Activated effector memory CD4-positive, alpha-beta T cell treated with anti-CD3 and anti-CD28 coated beads, Interleukin-2, amount 50 U/mL, for 16 hours (primary cell): ENCODE measurements around the gene HES7.
"Not testable (repeated sequence)": the region's sequence is repeated elsewhere in the genome, so short reads cannot be mapped to it uniquely, and the experiment has no call there.

Source experiments
- DNase-seq: peaks from one replicate; pipeline ENCODE4 v3.0.0-alpha.2; 2020

HES7 gene

DNA sequence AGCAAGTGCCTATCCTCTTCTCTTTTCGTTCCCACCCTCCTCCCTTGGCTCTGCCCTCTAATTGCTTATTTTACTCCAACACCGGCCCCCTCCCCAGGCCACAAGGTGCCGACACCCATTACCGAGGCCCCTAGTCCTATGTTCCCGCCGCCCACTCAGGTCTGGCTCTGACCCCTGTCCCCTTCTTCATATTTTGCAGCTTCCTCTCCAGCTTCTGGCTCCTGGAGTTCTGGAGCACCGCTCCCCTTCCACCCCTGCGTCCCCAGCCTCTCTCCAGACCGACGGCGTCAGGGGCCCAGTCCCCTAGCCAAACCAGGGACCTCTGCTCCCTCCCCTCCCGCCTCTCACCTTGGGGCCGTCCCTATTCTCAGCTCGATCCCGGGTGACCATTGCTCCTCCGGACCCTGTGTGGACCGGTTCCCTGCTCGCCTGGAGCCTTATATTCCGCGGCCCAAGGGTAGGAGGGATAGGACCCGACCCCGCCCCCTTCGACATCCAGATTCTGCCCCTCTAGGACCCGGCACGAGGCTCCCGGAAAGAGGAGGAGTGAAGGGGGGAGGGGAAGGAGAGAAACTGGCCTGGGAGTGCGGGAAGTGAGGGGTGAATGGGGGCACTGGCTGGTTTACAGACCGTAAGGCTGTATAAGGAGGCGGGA, at the start of gene HES7:
Gene HES7 (minus strand): TSS at position 412 of the 655 bp plus-strand sequence. CDS start 22 bp downstream, at position 390.
- peak; percentile 64 for DNase-seq

DNA sequence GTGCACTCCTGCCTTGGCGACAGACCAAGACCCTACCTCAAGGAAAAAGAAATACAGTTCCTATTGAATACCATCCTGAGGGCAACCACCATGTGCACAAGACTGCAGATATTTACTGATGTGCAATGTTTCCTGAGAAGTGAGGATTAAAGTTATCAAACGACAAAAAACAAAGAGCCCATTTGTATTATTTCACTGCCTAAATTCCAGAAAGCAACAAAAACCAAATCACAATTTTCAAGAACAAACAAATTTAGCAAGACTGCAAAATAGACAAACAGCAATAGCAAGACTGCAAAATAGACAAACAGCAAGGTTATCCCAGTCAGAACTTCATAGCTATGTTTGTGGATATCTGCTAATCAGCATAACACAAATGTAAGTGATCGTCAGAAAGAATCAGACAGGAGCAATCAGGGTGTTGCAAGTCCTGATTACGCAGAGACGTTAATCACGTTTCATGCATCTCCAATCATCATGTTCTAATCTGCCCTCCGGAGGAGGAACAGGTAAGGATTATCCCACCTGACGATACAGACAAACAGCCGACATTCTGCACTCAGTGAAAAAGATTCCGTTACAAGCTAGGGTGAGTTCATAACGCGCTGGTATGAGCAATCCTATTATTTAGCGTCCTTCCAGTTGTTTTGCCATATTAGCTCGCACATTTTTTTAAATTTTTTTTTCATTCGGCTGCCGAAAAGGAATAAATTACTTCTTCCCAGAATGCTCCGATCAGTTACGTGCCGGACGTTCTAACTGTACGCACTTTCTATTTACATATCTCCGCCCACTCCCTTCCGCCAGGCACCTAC, 49.4 kb upstream of the HES7 start:
- peak; percentile 91 for DNase-seq

DNA sequence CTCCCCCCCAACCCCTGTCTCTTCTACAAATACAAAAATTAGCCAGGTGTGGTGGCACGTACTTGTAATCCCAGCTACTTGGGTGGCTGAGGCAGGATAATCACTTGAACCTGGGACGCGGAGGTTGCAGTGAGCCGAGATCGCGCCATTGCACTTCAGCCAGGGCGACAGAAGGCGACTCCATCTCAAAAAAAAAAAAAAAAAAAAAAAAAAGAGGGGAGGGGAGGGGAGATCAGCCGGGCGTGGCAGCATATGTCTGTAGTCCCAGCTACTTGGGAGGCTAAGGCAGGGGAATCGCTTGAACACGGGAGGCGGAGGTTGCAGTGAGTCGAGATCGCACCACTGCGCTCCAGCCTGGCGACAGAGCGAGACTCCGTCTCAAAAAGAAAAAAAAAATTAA, 46.3 kb upstream of the HES7 start:
- not testable (repeated sequence) for DNase-seq

DNA sequence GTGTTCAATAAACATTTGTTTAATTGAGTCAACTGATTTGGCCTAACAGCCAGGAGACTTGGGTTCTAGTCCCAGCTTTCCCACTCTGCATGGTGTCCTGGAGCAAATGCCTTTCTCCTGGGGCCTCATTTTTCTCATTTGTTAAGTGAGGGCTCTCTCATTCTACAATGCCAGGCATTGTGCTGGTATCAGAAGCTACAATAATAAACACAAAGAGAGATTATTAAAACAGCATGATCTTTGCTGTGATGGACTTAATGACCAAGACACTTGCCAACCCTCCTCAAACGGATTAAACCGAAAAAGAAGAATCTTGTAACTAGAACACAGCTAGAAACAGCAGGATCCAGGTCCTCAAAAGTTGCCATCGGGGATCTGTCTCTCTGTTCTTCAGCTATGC, 43.6 kb upstream of the HES7 start:
- no peak for DNase-seq

DNA sequence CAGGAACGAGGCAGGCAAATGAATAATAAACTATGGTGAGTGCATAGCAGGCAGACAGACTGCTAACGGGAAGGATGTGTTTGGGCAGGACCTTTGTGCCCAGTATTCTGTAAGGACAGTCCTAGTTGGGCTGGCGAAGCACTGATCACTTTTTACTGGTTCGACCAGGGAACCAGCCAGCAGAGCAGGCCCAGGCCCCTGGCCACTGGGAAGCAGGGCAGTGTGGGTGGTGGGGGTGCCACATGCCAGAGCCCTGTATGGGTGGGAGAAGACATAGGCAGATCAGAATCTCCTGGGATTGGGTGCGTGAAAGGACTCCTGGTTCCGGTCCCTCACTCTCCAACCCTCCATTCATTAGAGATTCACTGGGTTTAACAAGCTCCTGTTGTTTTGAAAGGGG, 42.8 kb upstream of the HES7 start:
- DNase-seq = no peak

DNA sequence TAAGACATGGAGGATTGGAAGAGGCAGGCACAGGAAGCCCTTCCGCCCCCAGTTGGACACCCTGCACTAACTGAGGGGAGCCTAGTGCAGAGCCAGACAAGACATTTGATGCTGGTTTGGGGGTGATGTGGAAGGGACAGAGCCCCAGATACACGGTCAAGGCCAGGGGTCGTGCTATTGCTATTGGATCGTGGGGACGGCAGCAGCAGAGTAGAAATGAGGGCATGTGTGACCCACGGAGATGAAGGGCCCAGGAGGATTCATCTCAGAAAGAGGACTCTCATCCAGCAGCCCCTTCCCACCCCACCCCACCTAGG, 40.9 kb upstream of the HES7 start:
- no peak for DNase-seq

DNA sequence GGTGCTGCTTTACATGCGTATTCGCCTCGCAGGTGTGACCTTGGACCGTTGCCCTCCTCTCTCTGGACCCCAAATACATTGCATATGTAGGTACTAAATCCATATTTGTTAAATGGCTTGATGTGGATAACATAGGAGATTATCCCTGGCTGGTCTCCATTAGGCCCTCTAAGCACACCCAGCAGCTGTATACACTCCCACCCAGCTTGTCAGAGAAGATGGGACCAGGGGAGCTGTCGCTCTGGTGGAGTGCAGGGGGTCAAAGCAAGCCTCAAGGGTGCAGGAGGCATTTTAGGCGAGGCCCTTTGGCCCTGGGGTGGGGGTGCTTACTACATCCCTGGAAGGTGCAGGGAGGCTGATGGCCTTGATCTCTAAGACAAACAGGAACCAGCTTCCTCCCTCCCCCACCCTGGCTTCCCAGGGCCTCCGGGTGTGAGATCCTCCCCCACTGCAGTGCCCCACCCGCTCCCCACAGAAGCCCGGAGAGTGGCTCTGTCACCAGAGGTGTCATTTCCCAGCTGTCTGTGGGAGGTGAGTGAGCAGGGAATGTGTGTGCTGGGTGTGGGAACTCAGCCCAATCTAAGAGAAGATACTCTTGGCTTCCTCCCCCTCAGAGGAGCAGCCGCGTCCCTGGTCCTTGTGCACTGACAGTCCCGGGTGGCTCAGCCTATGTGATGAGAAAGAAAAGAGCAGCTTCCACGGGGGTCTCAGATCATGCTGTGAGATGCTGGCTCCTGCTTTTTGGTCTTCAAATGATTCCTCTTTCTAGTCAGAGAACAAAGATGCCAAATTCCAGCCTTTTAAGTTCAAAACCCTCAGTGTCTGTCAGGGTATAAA, 40.3 kb upstream of the HES7 start:
- DNase-seq = peak; percentile 89

DNA sequence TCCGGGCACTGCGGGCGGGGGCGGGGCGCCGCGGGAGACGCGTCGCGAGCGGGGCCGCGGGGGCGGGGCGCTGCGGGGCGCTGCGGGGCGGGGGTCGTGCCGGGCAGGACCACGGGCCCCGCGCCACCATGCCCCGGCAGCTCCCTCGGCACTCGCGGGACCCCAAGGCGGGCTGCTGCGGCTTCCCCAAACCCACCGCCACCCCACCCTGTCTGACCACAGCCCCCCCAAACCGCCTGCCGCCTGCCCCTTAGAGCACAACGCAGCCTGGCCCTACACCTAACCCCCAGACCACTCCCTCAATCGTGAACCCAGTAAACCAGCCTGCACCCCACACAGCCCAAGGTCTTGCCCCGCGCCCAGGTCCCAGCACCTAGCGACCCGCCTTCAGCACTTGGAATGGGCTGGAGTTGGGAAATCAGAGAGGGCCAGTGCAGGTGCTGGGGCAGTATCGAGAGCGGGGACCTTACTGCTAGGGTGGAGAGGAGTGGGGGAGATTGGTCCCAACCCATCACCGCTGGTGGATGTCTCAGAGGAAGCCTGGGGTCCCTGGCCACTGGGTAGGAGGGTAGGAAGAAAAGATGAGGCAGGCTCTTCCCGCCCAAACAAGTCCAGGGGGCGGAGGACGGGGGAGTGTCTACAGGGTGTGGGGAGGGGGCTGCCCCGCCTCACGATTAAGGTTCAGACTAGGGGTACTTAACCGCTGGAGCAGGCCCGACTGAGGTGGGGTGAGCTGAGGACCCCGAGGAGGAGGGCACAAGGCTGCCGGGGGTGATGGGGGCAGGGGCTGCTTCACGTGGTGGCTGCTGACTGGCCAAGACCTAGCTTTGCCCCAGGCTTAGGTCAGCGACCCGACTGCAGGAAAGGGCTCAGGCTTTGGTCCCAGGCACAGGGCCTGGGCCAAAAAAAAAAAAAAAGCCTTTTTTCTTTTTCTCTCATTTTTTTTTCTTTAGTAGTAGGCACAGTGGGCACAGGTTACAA, 39.4 kb upstream of the HES7 start:
- peak; percentile 72 for DNase-seq

DNA sequence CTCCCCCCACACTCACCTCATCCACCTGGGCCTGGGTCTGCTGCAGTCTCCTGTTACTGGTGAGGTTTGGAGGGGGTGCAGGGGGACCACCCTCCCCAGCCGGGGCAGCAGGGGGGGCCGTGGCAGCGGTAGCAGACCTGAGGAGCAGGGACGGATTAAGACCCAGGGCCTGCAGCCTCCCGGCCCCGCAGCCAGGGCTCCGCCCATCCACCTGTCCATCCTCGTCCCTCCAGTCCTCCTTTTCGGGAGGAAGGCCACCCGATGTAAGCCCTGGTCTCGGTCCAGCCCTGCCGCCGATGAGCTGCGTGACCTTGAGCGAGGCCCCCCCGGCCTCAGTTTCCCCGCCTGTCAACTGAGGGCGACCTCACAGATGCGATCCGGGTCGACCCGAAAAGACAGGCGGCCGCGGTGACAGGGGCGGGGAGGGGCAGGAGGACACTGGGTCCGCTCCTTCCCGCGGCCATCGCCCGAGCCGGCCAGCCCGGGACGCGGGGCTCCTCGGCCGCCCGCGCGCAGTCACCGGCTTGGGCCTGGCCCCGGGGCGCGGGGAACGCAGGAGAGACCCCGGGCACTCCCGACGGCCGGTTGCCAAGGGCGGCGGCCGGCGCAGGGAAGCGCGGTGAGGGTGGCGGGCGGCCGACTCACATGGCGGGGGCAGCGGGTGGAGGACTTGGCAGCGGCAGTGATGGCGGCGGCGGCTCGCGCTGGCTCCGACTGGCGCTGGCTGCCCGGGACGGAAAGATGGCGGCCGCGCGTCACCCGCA, 38.5 kb upstream of the HES7 start, which contains the start of gene VAMP2:
Gene VAMP2 (minus strand): TSS at position 716 of the 764 bp plus-strand sequence. CDS start 69 bp downstream, at position 647.
- peak; percentile 95 for DNase-seq

DNA sequence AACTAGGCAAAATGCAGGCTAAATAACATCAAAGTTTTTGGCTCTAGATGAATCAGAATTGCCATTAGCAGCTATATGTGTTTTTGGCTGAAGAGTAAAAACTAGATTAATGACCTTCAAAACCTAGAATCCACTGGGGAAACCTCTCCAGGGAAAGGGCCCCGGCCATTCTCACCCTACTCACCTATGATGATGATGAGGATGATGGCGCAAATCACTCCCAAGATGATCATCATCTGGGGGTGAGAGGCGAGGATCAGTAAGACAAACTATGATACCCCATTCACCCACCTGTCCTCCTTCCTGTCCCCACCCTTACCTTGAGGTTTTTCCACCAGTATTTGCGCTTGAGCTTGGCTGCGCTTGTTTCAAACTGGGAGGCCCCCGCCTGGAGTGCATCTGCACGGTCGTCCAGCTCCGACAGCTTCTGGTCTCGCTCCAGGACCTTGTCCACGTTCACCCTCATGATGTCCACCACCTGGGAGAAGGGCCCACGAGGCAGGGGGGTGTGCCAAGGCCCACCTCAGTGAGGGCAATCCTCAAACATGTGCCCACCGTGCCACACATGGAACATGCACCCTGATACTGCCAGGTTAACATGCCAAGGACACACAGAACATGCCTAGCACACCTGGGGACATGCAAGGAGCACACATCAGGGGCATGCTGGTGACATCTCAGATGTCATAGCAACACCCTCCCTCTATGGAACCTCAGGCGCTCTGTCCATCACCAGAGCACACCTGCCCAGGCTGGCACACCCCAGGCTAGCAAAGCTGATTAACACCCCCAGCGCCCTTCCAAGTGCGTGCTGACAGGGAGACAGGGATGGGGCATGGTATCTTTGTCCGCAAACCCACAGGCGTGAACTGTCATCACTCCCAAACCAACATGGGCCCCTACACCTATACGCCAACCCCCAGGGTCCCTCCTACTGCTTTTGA, 37.7 kb upstream of the HES7 start:
- no peak for DNase-seq

DNA sequence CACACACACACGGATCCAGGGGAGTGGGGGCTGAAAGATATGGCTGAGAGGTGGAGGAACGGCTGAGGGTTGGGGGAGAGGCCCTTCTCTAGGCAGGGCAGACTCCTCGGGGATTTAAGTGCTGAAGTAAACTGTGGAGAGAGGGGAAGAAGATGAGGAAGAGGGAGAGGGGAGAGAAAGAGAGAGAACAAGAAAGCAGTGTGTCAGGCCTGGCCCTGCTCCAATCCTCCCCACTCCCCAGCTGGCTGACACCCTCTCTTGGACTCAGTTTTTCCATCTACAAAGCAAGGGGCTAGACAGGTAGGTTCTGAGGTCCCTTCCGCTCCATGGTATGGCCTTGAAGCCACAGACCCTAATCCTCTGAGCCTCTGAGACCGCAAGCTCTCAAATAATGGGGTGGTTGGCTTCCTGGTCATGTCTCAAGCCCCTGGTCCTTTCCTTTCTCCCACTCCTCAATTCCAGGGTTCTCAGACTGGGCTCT, 36.9 kb upstream of the HES7 start:
- DNase-seq = no peak

DNA sequence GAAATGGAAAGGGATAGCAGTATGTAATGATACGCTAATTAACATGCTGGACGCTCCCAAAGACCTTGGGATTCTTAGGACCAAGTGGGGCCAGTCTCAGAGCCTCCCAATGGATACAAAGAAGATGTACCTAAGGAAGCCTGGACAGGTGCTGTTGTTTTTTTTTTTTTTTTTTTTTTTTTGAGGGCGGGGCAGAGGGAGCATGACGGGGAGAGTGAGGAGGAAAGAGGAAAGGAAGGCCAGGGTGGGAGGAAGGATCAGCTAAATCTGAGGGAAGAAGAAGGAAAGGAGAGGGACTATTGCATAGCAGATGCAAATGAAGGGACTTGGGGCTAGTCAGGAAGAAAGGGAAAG, 36.3 kb upstream of the HES7 start:
- no peak for DNase-seq

DNA sequence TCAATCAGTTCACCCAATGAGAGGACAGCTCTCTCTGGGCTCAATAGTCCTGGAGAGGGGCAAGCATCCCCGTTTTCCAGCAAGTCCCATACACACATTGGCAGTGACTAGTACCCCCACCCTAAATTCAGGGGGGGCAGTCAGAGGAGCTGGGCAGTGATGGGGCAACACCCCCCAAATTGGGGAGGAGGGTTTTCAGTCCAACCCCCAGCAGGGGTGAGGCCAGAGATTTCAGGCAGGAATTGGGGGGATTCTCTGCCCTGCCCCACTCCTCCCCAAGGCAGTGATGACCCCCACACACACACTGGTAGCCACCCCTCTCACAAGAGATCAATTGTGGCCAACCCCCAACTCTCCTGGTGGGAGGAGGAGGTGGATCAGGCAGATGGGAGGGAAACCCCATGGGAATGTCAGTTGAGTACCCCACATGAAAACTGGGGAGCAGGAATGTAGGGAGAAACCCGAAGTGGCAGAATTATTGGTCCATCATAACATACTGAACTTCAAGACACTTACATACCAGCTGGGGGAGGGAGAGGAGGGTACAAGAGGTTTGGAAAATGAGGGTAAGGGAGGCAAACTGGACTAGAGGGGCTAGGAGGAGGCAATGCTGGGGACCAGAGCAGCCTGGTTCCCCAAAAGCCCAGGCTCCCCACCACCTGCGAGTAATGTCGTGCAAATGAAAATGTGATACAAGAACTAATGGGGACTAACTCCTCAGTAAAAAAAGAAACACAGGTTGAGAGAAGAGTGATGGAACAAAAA, 35.7 kb upstream of the HES7 start:
- no peak for DNase-seq

DNA sequence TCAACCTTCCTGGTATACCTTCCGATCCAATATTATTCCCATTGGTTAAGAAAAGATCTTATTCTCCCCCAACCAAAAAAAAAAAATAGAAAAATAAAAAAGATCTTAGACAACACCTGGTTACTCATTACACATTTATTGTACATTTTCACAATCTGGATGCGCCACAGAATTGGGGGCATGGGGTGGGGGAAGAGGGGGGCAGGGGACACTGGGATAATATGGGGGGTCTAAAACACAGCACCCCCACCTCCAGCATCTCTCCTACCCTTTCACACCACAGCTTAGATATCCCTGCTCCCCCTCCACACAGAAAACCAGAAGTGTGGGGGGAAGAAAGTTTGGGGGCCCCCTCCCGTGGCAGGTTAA, 35.1 kb upstream of the HES7 start:
- no peak for DNase-seq

DNA sequence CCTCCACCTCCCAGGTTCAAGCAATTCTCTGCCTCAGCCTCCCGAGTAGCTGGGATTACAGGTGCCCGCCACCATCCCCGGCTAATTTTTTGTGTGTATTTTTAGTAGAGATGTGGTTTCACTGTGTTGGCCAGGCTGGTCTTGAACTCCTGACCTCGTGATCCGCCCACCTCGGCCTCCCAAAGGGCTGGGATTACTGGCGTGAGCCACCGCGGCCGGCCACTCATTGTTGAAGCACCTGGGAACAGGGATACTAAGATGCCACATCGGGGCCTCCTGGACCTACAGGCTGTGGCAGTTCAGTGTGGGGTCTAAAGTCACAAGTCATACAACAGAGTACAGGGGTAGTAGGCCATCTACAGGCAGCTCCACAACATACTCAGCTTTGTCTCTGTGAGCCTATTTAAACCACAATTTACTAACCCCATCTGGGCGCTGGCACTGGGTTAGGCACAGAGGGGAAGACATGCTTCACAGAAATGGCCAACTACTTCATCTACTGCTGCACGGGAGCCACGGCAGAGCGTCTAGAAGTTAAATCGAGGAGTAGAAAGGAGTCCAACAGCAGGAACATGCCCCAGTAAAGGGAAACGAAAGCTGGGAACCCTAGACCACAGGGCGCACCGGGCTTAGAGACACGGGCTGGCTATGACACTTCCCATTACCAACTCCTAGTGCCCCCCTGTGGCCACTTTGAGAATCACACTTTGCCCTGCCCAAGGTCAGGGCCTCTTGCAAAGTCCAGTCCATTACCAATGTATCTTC, 34.5 kb upstream of the HES7 start:
- DNase-seq = peak; percentile 96

DNA sequence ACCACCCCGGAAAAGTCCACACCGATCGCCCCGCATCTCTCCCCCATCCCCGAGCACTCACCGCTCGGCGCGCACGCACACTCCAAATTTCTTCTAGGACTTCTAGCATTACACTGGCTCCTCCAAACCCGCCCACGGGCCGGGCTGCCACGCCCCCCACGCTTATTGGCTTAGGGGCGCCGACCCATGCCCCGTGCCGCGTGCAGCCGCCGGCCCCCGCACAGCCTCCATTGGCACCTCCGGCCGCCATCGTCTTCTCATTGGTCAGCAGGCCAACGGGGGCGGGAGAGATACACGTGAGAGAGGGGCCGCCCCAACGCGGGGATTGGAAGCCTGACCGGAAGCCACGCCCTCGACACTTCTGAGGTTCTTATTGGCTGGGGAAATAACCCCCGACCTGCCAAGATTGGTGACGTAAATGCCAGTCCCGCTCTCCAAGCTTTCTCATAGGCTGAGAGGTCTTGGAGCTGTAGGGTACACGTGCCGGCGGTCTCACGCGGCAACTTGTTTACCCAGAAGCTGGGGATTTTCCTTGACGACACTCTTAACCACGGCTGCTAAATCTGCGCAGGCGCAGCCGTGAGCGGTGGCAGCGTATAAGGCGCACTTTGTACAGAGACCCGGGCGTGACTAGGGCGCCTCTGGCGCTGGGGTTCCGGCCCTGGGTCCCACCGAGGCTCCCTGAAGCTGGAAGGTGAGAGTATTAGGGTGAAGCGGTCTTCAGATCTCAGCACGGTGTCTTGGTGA, 32.5 kb upstream of the HES7 start:
- DNase-seq = peak; percentile 100

DNA sequence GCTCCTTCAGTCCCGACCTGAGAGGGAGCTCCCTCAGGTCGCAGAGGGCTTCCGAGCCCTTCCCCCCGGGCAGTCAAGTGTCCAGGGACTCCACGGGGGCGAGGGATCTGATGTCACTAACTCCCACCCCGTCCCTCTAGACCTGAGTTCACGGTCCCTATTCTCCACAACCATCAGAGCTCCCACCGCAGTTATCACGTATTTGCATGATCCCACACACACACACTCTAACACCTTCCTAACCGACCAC, 32.0 kb upstream of the HES7 start:
- peak; percentile 72 for DNase-seq
